CD14-positive monocyte (primary cell): ENCODE measurements around the gene GALNT10. TPM values are rescaled to one million over a fixed set of nuclear protein-coding genes. Genes with fewer than 3 reads are reported as not detected.

Source experiments
- DNase-seq, 3 donors: peaks; one replicate each; pipeline ENCODE4 v3.0.0-alpha.2; 2011 to 2022
- H2AFZ ChIP-seq: 2 replicates; pipeline ENCODE4 v1.6.0; 2012; ENCODE audit warnings: mild to moderate bottlenecking, low read depth, low read length, inconsistent platforms; ENCODE audit not compliant: insufficient read depth, poor library complexity, severe bottlenecking
- H3K27ac ChIP-seq, 2 donors: 1 replicate in 1 of 2; 2 replicates in 1 of 2; pipeline ENCODE4 v1.5.1; 2012 to 2013; ENCODE audit warnings: low read length in 2 of 2, control low read depth in 1 of 2, inconsistent platforms in 1 of 2, low read depth in 1 of 2, mild to moderate bottlenecking in 1 of 2
- H3K27me3 ChIP-seq, 2 donors: one replicate each; pipeline versions ENCODE4 v1.6.0 to v1.6.1; 2011 to 2013; ENCODE audit warnings: low read length in 2 of 2; ENCODE audit not compliant: control insufficient read depth in 2 of 2, insufficient read depth in 2 of 2
- H3K36me3 ChIP-seq, 2 donors: replicated peaks in 1 of 2; 1 replicate in 1 of 2; 2 replicates in 1 of 2; pipeline versions ENCODE4 v1.5.1 to v1.6.1; 2012 to 2013; ENCODE audit warnings: low read length in 2 of 2, control low read depth in 1 of 2, inconsistent platforms in 1 of 2, mild to moderate bottlenecking in 1 of 2; ENCODE audit not compliant: insufficient read depth in 2 of 2, control insufficient read depth in 1 of 2
- H3K4me1 ChIP-seq, 2 donors: 1 replicate in 1 of 2; 2 replicates in 1 of 2; pipeline versions ENCODE4 v1.5.1 to v1.6.1; 2012 to 2013; ENCODE audit warnings: low read length in 2 of 2, control low read depth in 1 of 2, inconsistent platforms in 1 of 2, mild to moderate bottlenecking in 1 of 2, moderate library complexity in 1 of 2; ENCODE audit not compliant: insufficient read depth in 2 of 2, control insufficient read depth in 1 of 2
- H3K4me2 ChIP-seq: replicated peaks from 2 replicates; pipeline ENCODE3; 2012; ENCODE audit warnings: low read length, moderate library complexity, mild to moderate bottlenecking; ENCODE audit not compliant: poor library complexity, severe bottlenecking; ENCODE audit errors: extremely low read depth
- H3K4me3 ChIP-seq, 3 experiments: fragments of 200-600 bp in 1 of 3; sonication (generic) in 1 of 3; replicated peaks in 1 of 3; 1 replicate in 2 of 3; 2 replicates in 1 of 3; pipeline ENCODE4 v1.5.1; 2011 to 2013; ENCODE audit warnings: low read length in 3 of 3, mild to moderate bottlenecking in 3 of 3, control low read depth in 2 of 3, low read depth in 2 of 3, inconsistent platforms in 1 of 3, moderate library complexity in 1 of 3
- H3K79me2 ChIP-seq: 2 replicates; pipeline ENCODE4 v1.6.0; 2012; ENCODE audit warnings: mild to moderate bottlenecking, control low read depth, inconsistent platforms, low read length, moderate library complexity; ENCODE audit not compliant: insufficient read depth
- H3K9ac ChIP-seq: 2 replicates; pipeline ENCODE4 v1.6.0; 2017; ENCODE audit warnings: low read length, mild to moderate bottlenecking; ENCODE audit not compliant: insufficient read depth, poor library complexity, severe bottlenecking
- H3K9me3 ChIP-seq, 2 donors: replicated peaks in 1 of 2; 1 replicate in 1 of 2; 2 replicates in 1 of 2; pipeline versions ENCODE4 v1.5.1 to v1.6.1; 2012 to 2013; ENCODE audit warnings: low read length in 2 of 2, control low read depth in 1 of 2; ENCODE audit not compliant: control insufficient read depth in 1 of 2, insufficient read depth in 1 of 2
- H4K20me1 ChIP-seq: 2 replicates; pipeline ENCODE4 v1.6.0; 2012; ENCODE audit warnings: mild to moderate bottlenecking, low read length, control low read depth, moderate library complexity; ENCODE audit not compliant: insufficient read depth
- H3K27ac Mint-ChIP-seq, 7 donors: one replicate each; pipeline ENCODE4 v1.8.0; 2020; ENCODE audit warnings: mild to moderate bottlenecking in 7 of 7, mixed read lengths in 7 of 7, moderate library complexity in 6 of 7, inconsistent platforms in 2 of 7
- H3K27me3 Mint-ChIP-seq, 3 donors: one replicate each; pipeline ENCODE4 v1.8.0; 2021 to 2022; ENCODE audit warnings: low read depth in 3 of 3, mild to moderate bottlenecking in 3 of 3, mixed read lengths in 3 of 3, moderate library complexity in 3 of 3, inconsistent platforms in 1 of 3
- H3K36me3 Mint-ChIP-seq, 2 donors: one replicate each; pipeline ENCODE4 v1.8.0; 2020; ENCODE audit warnings: mixed read lengths in 2 of 2, inconsistent platforms in 1 of 2, mild to moderate bottlenecking in 1 of 2
- H3K4me1 Mint-ChIP-seq: one replicate; pipeline ENCODE4 v1.8.0; 2020; ENCODE audit warnings: mild to moderate bottlenecking, mixed read lengths
- H3K4me3 Mint-ChIP-seq, 2 donors: one replicate each; pipeline ENCODE4 v1.8.0; 2020; ENCODE audit warnings: mild to moderate bottlenecking in 2 of 2, mixed read lengths in 2 of 2, moderate library complexity in 1 of 2
- H3K9me3 Mint-ChIP-seq, 7 donors: one replicate each; pipeline ENCODE4 v1.8.0; 2020 to 2022; ENCODE audit warnings: mixed read lengths in 7 of 7, mild to moderate bottlenecking in 6 of 7, moderate library complexity in 6 of 7, inconsistent platforms in 2 of 7
- CTCF ChIP-seq: fragments of 200-600 bp; IDR thresholded peaks from one replicate; pipeline ENCODE4 v1.8.0; 2022; ENCODE audit warnings: antibody characterized with exemption, mild to moderate bottlenecking
- WGBS: methylation state at CpG from one replicate; pipeline ENCODE4 v1.1.5; 2013; ENCODE audit warnings: missing lambda C conversion rate; ENCODE audit not compliant: insufficient coverage; 5-methylcytosine and 5-hydroxymethylcytosine counted together
- intact Hi-C, 2 donors: fragments of 100-400 bp; cut with micrococcal nuclease; formaldehyde crosslinking; loops; one replicate each; pipeline versions ENCODE4 v1.15.0 to v1.15.1; 2023
- polyA plus RNA-seq, 3 donors: library from polyadenylated mRNA; depleted of rRNA in 1 of 3; unstranded in 2 of 3; stranded (reverse) in 1 of 3; fragments of 300-500 nt in 2 of 3; fragments of >200 nt in 1 of 3; fragmentation: Illumina TruSeq in 2 of 3; gene quantifications; 1 replicate in 2 of 3; 2 replicates in 1 of 3; pipeline ENCODE4 v1.2.3, GENCODE V29; 2012 to 2021

Gene GALNT10
- polyA plus RNA-seq, 3 donors, result 6.2 to 11.6 (median 7.3) TPM

DNA sequence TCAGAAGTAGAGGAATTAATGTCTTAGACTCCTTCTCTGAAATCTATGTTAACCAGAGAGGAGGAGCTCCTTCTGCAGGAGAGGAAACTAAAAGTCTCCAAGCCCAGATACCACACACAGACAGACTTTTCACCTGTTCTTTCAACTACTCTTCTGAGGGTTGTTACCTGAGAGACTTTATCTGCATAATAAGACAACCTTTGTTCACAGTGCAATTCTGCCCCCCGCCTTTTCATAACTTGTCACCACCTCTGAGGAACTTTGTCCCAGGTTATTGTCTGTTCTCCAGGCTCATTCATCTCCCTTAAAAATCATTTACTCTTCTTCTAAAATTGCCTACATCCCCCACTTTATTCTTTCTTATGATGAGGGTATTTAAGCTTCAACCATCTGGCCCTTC, 9.4 kb upstream of the GALNT10 start:
- H3K4me3 ChIP-seq, result no peak overlapping the region
- H2AFZ ChIP-seq, result no peak overlapping the region
- WGBS, result 83% methylated on average over 1 of the region's 1 CpG
- H3K4me1 ChIP-seq, result no peaks in the 10 kb centered on the region
- no peaks in the 10 kb centered on the region for H3K27me3 ChIP-seq
- no peak overlapping the region for H3K9ac ChIP-seq
- H3K4me1 Mint-ChIP-seq, result peaks cover 8% of the 10 kb centered on the region
- peaks cover 9 to 16% (median 14%) of the 10 kb centered on the region in 3 donors for H3K27me3 Mint-ChIP-seq
- H3K27ac ChIP-seq, result no peak overlapping the region
- no peak for DNase-seq
- H3K27ac Mint-ChIP-seq, result no peak overlapping the region
- no peaks in the 10 kb centered on the region for H3K36me3 Mint-ChIP-seq
- H3K9me3 Mint-ChIP-seq, result no peaks in the 10 kb centered on the region
- H3K79me2 ChIP-seq, result no peaks in the 10 kb centered on the region
- H3K36me3 ChIP-seq, result no peaks in the 10 kb centered on the region
- H4K20me1 ChIP-seq, result no peaks in the 10 kb centered on the region
- intact Hi-C loops, result loop anchor here in 1 of 2 donors (2.0 kb wide), 1 partner anchor 108 kb away; no protein-coding TSS in a partner anchor
- H3K4me2 ChIP-seq, result no peak overlapping the region
- no peak for TF ChIP-seq CTCF
- no peak overlapping the region for H3K4me3 Mint-ChIP-seq
- no peaks in the 10 kb centered on the region for H3K9me3 ChIP-seq

DNA sequence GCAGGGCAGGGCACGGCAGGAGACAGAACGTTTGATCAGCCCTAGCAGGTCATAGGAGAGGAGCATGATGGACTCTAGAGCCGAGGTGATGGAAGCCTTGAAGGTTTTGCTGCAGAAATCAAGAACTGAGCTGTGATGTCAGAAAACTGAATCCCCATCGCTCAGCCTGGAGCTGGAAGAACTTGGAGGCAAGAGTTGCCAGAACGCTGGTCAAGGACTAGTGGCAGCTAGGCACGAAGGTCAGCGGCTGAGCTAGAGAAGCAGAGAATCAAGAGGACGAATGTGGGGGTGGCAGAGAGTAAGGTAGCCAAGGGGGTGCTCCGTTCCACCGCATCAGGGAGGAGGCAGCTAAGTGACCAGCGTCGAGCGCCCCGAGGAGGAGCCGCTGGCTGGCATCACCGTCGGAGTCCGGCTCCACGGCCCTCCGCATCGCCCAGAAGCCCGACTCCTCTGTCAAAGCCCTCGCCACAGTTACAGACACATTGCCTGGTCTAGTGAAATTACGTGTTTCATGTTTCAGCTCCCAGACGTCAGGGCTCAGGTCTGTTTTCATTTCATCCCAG, 1.2 kb upstream of the GALNT10 start:
- Histone ChIP-seq H3K4me2 (peak overlapping the region; percentile 99), H3K36me3 (peaks cover 0 to 3% of the 10 kb centered on the region in 2 donors), H3K79me2 (peaks cover 5% of the 10 kb centered on the region), H3K9ac (peak overlapping the region; percentile 71), H3K27ac (peak overlapping the region in 1 of 2 donors; percentile 72), H3K9me3 (no peaks in the 10 kb centered on the region), H3K4me1 (peaks cover 22 to 28% of the 10 kb centered on the region in 2 donors), H3K4me3 (peak overlapping the region; percentile 57 to 91 (median 79)), H2AFZ (peak overlapping the region; percentile 96), H4K20me1 (no peaks in the 10 kb centered on the region), H3K27me3 (peaks cover 3 to 12% of the 10 kb centered on the region in 2 donors)
- H3K4me1 Mint-ChIP-seq, result peaks cover 33% of the 10 kb centered on the region
- H3K27me3 Mint-ChIP-seq, result peaks cover 14 to 28% (median 19%) of the 10 kb centered on the region in 3 donors
- 8% methylated on average over 22 of the region's 25 CpGs for WGBS
- peaks cover 11 to 18% of the 10 kb centered on the region in 2 donors for H3K36me3 Mint-ChIP-seq
- no peak for TF ChIP-seq CTCF
- intact Hi-C loops, result no loop called here
- DNase-seq, result peak in 1 of 3 donors; percentile 3
- peak overlapping the region in 5 of 7 donors; percentile 8 to 64 (median 38) for H3K27ac Mint-ChIP-seq
- peaks cover 0 to 4% (median 0%) of the 10 kb centered on the region in 7 donors for H3K9me3 Mint-ChIP-seq
- peak overlapping the region; percentile 85 to 94 for H3K4me3 Mint-ChIP-seq
